ENCODE measurements around the gene TSPAN6.

- TF ChIP-seq POLR2AphosphoS5 (IDR thresholded peaks at IDR 0.05) (no peak), CTCF (IDR thresholded peaks at IDR 0.05) (no peak), POLR2A (IDR thresholded peaks at IDR 0.05) (no peak), EP300 (IDR thresholded peaks at IDR 0.05) (no peak)
These were observed 43.5 kb downstream of the TSPAN6 start for GRCh38 chrX:100593126-100593525.

Data from sigmoid colon (tissue), 4 donors.